ENCODE data around the gene OTX2.

OTX2 gene

GRCh38 chr14:56797003-56797568 is 13.2 kb downstream of the OTX2 start:
- H3K79me2 ChIP-seq (ENCODE audit: insufficient read depth, low read length): no peaks in the 10 kb centered on the region
- no peak overlapping the region for H2AFZ ChIP-seq (ENCODE audit: low read length)
- no peaks in the 10 kb centered on the region for H3F3A ChIP-seq (ENCODE audit: insufficient read depth, low read length)
- H3K9me2 ChIP-seq (ENCODE audit: low read depth, low read length): no peaks in the 10 kb centered on the region
- no peaks in the 10 kb centered on the region for H3K36me3 ChIP-seq (ENCODE audit: insufficient read depth, low read length)
- TF ChIP-seq CTCF (IDR thresholded peaks at IDR 0.05; ENCODE audit: low read length): no peak
- TF ChIP-seq EZH2 (IDR thresholded peaks at IDR 0.05; ENCODE audit: borderline replicate concordance, low read length): no peak
- H3K4me2 ChIP-seq (ENCODE audit: low read length): no peak overlapping the region
- H3K9ac ChIP-seq (ENCODE audit: low read length): no peak overlapping the region
- H3K4me3 ChIP-seq (ENCODE audit: low read depth, low read length, poor library complexity, severe bottlenecking): no peak overlapping the region
- H3K27me3 ChIP-seq (ENCODE audit: insufficient read depth, low read length): no peaks in the 10 kb centered on the region
- H3K4me1 ChIP-seq (ENCODE audit: insufficient read depth, low read length, severe bottlenecking): no peaks in the 10 kb centered on the region
- H3K9me3 ChIP-seq (ENCODE audit: low read length): no peaks in the 10 kb centered on the region
- H3K27ac ChIP-seq (ENCODE audit: low read depth, low read length, poor library complexity, severe bottlenecking): no peak overlapping the region
- H4K20me1 ChIP-seq (ENCODE audit: insufficient read depth, low read length): no peaks in the 10 kb centered on the region

- no peak for TF ChIP-seq CTCF (IDR thresholded peaks at IDR 0.05; ENCODE audit: low read length)
- no peak for TF ChIP-seq EZH2 (IDR thresholded peaks at IDR 0.05; ENCODE audit: borderline replicate concordance, low read length)
- no peaks in the 10 kb centered on the region for H3K36me3 ChIP-seq (ENCODE audit: insufficient read depth, low read length)
- no peaks in the 10 kb centered on the region for H4K20me1 ChIP-seq (ENCODE audit: insufficient read depth, low read length)
- H3K4me3 ChIP-seq (ENCODE audit: low read depth, low read length, poor library complexity, severe bottlenecking): no peak overlapping the region
- no peaks in the 10 kb centered on the region for H3K9me2 ChIP-seq (ENCODE audit: low read depth, low read length)
- H3K79me2 ChIP-seq (ENCODE audit: insufficient read depth, low read length): no peaks in the 10 kb centered on the region
- no peaks in the 10 kb centered on the region for H3K27me3 ChIP-seq (ENCODE audit: insufficient read depth, low read length)
- H3F3A ChIP-seq (ENCODE audit: insufficient read depth, low read length): no peaks in the 10 kb centered on the region
- no peak overlapping the region for H2AFZ ChIP-seq (ENCODE audit: low read length)
- H3K9ac ChIP-seq (ENCODE audit: low read length): no peak overlapping the region
- no peak overlapping the region for H3K4me2 ChIP-seq (ENCODE audit: low read length)
- H3K27ac ChIP-seq (ENCODE audit: low read depth, low read length, poor library complexity, severe bottlenecking): no peak overlapping the region
- H3K9me3 ChIP-seq (ENCODE audit: low read length): no peaks in the 10 kb centered on the region
- H3K4me1 ChIP-seq (ENCODE audit: insufficient read depth, low read length, severe bottlenecking): no peaks in the 10 kb centered on the region
These were observed 14.0 kb downstream of the OTX2 start for GRCh38 chr14:56796259-56796658.

- no peaks in the 10 kb centered on the region for H3F3A ChIP-seq (ENCODE audit: insufficient read depth, low read length)
- H3K4me3 ChIP-seq (ENCODE audit: low read depth, low read length, poor library complexity, severe bottlenecking): no peak overlapping the region
- H4K20me1 ChIP-seq (ENCODE audit: insufficient read depth, low read length): no peaks in the 10 kb centered on the region
- no peaks in the 10 kb centered on the region for H3K79me2 ChIP-seq (ENCODE audit: insufficient read depth, low read length)
- H3K36me3 ChIP-seq (ENCODE audit: insufficient read depth, low read length): no peaks in the 10 kb centered on the region
- H3K9me3 ChIP-seq (ENCODE audit: low read length): no peaks in the 10 kb centered on the region
- H3K4me1 ChIP-seq (ENCODE audit: insufficient read depth, low read length, severe bottlenecking): no peaks in the 10 kb centered on the region
- H3K4me2 ChIP-seq (ENCODE audit: low read length): no peak overlapping the region
- H3K9me2 ChIP-seq (ENCODE audit: low read depth, low read length): no peaks in the 10 kb centered on the region
- H3K27ac ChIP-seq (ENCODE audit: low read depth, low read length, poor library complexity, severe bottlenecking): no peak overlapping the region
- TF ChIP-seq EZH2 (IDR thresholded peaks at IDR 0.05; ENCODE audit: borderline replicate concordance, low read length) (no peak), CTCF (IDR thresholded peaks at IDR 0.05; ENCODE audit: low read length) (no peak)
- no peak overlapping the region for H3K9ac ChIP-seq (ENCODE audit: low read length)
- H2AFZ ChIP-seq (ENCODE audit: low read length): no peak overlapping the region
- no peaks in the 10 kb centered on the region for H3K27me3 ChIP-seq (ENCODE audit: insufficient read depth, low read length)
These were observed 15.0 kb downstream of the OTX2 start for GRCh38 chr14:56795284-56795622.
